ENCODE measurements around the gene TNS3. TPM values are rescaled to one million over a fixed set of nuclear protein-coding genes. Genes with fewer than 3 reads are reported as not detected.

TNS3 gene
- total RNA-seq, 1 experiment from 2014 or later = 9.5 TPM

DNA sequence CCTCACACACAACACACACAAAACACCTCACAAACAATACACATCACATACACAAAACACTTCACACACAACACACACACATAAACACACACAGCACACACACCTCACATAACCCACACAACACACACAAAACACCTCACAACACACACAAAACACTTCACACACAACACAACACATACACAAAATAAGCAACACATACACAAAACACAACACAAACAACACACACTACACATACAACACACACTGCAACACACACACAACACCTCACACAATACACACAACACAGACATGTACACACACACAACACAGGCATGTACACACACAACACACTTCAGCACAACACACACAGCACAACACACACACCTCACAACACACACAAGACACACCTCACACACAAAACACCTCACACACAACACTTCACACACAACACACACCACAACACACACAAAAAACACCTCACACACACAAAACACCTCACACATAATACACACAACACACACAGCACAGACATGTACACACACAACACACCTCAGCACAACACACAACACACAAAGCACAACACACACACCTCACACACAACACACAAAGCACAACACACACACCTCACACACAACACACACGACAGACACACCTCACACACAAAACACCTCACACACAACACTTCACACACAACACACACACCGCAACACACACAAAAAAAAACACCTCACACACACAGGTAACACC lies 107.5 kb downstream of the TNS3 start:
- H2AFZ ChIP-seq (ENCODE audit: low read length) = no peak overlapping the region
- H3K23me2 ChIP-seq (ENCODE audit: insufficient read length, low read depth, low read length, poor library complexity, severe bottlenecking) = no peaks in the 10 kb centered on the region
- no peak for DNase-seq
- H3K79me1 ChIP-seq (ENCODE audit: insufficient read depth, low read depth, low read length, poor library complexity, severe bottlenecking) = no peaks in the 10 kb centered on the region
- Mint-ChIP-seq H3K4me3 (no peak overlapping the region), H3K9me3 (peaks cover 0 to 2% of the 10 kb centered on the region in 2 experiments; a peak in 1 of 5 replicates), H3K36me3 (ENCODE audit: insufficient read depth in 1 of 3, low read depth in 3 of 3) (no peaks in the 10 kb centered on the region), H3K4me1 (peaks cover 17 to 23% of the 10 kb centered on the region in 2 experiments), H3K27ac (no peak overlapping the region), H3K27me3 (ENCODE audit: low read depth) (peaks cover 46% of the 10 kb centered on the region)
- no peak overlapping the region for H2BK12ac ChIP-seq (ENCODE audit: insufficient read length, low read depth, low read length)
- no peaks in the 10 kb centered on the region for H3K79me2 ChIP-seq (ENCODE audit: insufficient read depth, low read length)
- H3K18ac ChIP-seq (ENCODE audit: insufficient read length, low read depth, low read length) = peak overlapping the region; percentile 3
- H4K91ac ChIP-seq (ENCODE audit: insufficient read length, low read depth, low read length) = no peak overlapping the region
- 100% methylated on average over 1 of the region's 2 CpGs for WGBS (ENCODE audit: extremely low coverage, insufficient read length, low lambda C conversion rate)
- H3K4me2 ChIP-seq (ENCODE audit: insufficient read depth, insufficient read length, low read length) = no peak overlapping the region
- H2AK5ac ChIP-seq (ENCODE audit: insufficient read length, low read length) = no peak overlapping the region
- TF ChIP-seq, protein P1, sequence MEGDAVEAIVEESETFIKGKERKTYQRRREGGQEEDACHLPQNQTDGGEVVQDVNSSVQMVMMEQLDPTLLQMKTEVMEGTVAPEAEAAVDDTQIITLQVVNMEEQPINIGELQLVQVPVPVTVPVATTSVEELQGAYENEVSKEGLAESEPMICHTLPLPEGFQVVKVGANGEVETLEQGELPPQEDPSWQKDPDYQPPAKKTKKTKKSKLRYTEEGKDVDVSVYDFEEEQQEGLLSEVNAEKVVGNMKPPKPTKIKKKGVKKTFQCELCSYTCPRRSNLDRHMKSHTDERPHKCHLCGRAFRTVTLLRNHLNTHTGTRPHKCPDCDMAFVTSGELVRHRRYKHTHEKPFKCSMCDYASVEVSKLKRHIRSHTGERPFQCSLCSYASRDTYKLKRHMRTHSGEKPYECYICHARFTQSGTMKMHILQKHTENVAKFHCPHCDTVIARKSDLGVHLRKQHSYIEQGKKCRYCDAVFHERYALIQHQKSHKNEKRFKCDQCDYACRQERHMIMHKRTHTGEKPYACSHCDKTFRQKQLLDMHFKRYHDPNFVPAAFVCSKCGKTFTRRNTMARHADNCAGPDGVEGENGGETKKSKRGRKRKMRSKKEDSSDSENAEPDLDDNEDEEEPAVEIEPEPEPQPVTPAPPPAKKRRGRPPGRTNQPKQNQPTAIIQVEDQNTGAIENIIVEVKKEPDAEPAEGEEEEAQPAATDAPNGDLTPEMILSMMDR (conservative IDR thresholded peaks at IDR 0.05) = no peak
- no peak overlapping the region for H2BK5ac ChIP-seq (ENCODE audit: insufficient read length, low read length)
- H4K20me1 ChIP-seq (ENCODE audit: control insufficient read depth, insufficient read depth, insufficient read length) = no peaks in the 10 kb centered on the region
- no peak overlapping the region for H3K27ac ChIP-seq (ENCODE audit: insufficient read length, low read depth, low read length)
- no peak overlapping the region for H2BK20ac ChIP-seq (ENCODE audit: low read depth, low read length, poor library complexity, severe bottlenecking)
- H3K9me3 ChIP-seq (ENCODE audit: control insufficient read depth, low read depth, low read length) = no peaks in the 10 kb centered on the region
- H4K5ac ChIP-seq (ENCODE audit: insufficient read length, low read depth, low read length) = no peak overlapping the region
- H4K8ac ChIP-seq (replicated peaks; ENCODE audit: insufficient read length, low read depth, low read length) = peak overlapping the region; percentile 0
- no peak overlapping the region for H2BK15ac ChIP-seq (ENCODE audit: low read depth, low read length)
- no peak overlapping the region for H2BK120ac ChIP-seq (ENCODE audit: low read depth, low read length, poor library complexity, severe bottlenecking)
- H3T11ph ChIP-seq (ENCODE audit: low read length) = no peak overlapping the region
- no peak overlapping the region for H3K4ac ChIP-seq (ENCODE audit: low read depth, low read length)
- no peak overlapping the region for H3K14ac ChIP-seq (ENCODE audit: insufficient read depth, low read length)
- peaks cover 16% of the 10 kb centered on the region; the same call in 1 of the 2 replicates for H3K4me1 ChIP-seq (ENCODE audit: insufficient read depth, low read length)
- no peak overlapping the region for H3K56ac ChIP-seq (ENCODE audit: insufficient read length, low read depth, low read length)
- no peaks in the 10 kb centered on the region; the same call in 1 of the 2 replicates for H3K27me3 ChIP-seq (ENCODE audit: insufficient read depth, low read length)
- H3K9ac ChIP-seq (ENCODE audit: extremely low read depth, insufficient read length, low read length) = no peak overlapping the region
- no peak overlapping the region for H3K23ac ChIP-seq (ENCODE audit: insufficient read length, low read depth, low read length)
